ENCODE data around the gene RASSF3. TPM values are rescaled to one million over a fixed set of nuclear protein-coding genes. Genes with fewer than 3 reads are reported as not detected.

RASSF3 gene
- total and polyA plus RNA-seq, 10 of the 15 experiments (the other 5 are each of a cell fraction or from before 2014, with no cell fraction given): 6.9 to 62.4 (median 30.3) TPM

- ChIA-PET CTCF (interaction anchor here (0.6 to 1.2 kb wide), 4 partner anchors 19 to 765 kb away, joined by 3 to 4 read pairs (median 3); no protein-coding TSS in a partner anchor), POLR2A (interaction anchor here (0.6 kb wide), 3 partner anchors 10 to 235 kb away, joined by 5 to 6 read pairs (median 5); no protein-coding TSS in a partner anchor), RAD21 (ENCODE audit: unreplicated experiment) (no interaction called here), SMC1A (ENCODE audit: uncharacterized antibody, unreplicated experiment) (no interaction called here)
- intact Hi-C loops (cut with micrococcal nuclease; ENCODE audit: unreplicated experiment): no loop called here
- TF ChIP-seq SUPT20H (IDR thresholded peaks at IDR 0.05; ENCODE audit: borderline replicate concordance, control insufficient read depth, low read depth, low read length): no peak
- no peak for TF ChIP-seq MEF2A (IDR thresholded peaks at IDR 0.05; ENCODE audit: insufficient read depth, low read depth, low read length)
- no peak for TF ChIP-seq ZNF217 (IDR thresholded peaks at IDR 0.05)
- TF ChIP-seq SMAD5 (IDR thresholded peaks at IDR 0.05; ENCODE audit: low read depth): no peak
- TF ChIP-seq ATF3 (IDR thresholded peaks at IDR 0.05; ENCODE audit: borderline replicate concordance, extremely low read depth, low read depth, low read length): no peak
- no peak for TF ChIP-seq LARP7 (IDR thresholded peaks at IDR 0.05)
- no peak for TF ChIP-seq ELK1 (IDR thresholded peaks at IDR 0.05; ENCODE audit: low read depth, low read length)
- DNase-seq (ENCODE audit: low read depth, low spot score) (no peak), FAIRE-seq (no peak), ATAC-seq (no peak)
- WGBS (ENCODE audit: insufficient coverage, insufficient replicate concordance, low lambda C conversion rate, missing lambda C conversion rate): 50% methylated on average over 5 of the region's 5 CpGs
- Histone ChIP-seq H4K20me1 (ENCODE audit: control insufficient read depth, insufficient read depth) (no peaks in the 10 kb centered on the region), H3K36me3 (ENCODE audit: control insufficient read depth in 2 of 2, insufficient read depth in 2 of 2, low read length in 1 of 2) (no peaks in the 10 kb centered on the region), H3K27ac (ENCODE audit: control insufficient read depth, insufficient read depth) (no peak overlapping the region), H2AFZ (ENCODE audit: control insufficient read depth, low read depth, low read length) (no peak overlapping the region), H3K4me1 (ENCODE audit: control insufficient read depth, insufficient read depth, low read length) (no peaks in the 10 kb centered on the region), H3K27me3 (replicated peaks in 1 of 2; ENCODE audit: control insufficient read depth in 2 of 2, insufficient read depth in 2 of 2, low read length in 1 of 2) (no peaks in the 10 kb centered on the region), H3K9me3 (replicated peaks; ENCODE audit: control insufficient read depth, insufficient read depth, low read length) (no peaks in the 10 kb centered on the region), H3K4me2 (ENCODE audit: control insufficient read depth, insufficient read depth) (no peak overlapping the region), H3K9ac (ENCODE audit: control insufficient read depth, insufficient read depth, low read length) (no peak overlapping the region), H3K4me3 (no peak overlapping the region), H3K79me2 (ENCODE audit: control insufficient read depth, insufficient read depth, low read length) (no peaks in the 10 kb centered on the region)
- in situ Hi-C loops (cut with MboI): no loop called here
- no TSS peak for BruUV-seq (replicated peaks)
Observed at GRCh38 chr12:64585104-64585503, 25.2 kb upstream of the RASSF3 start.
